Glomerular visceral epithelial cell (primary cell): ENCODE measurements around the gene F11R.
A peak's percentile ranks its signal among the peaks of the same experiment; 100 is the strongest.
"Not testable (repeated sequence)": the region's sequence is repeated elsewhere in the genome, so short reads cannot be mapped to it uniquely, and the experiment has no call there.

ENCODE experiments used
- DNase-seq: peaks from one replicate; pipeline ENCODE4 v3.0.0-alpha.2; 2016; ENCODE audit errors: extremely low spot score

F11R gene

GRCh38 chr1:161020509-161021164, at the start of gene F11R:
TSS of gene F11R (minus strand) at chr1:161021152. CDS start at chr1:161021073, 79 bp downstream.
- peak; percentile 61 for DNase-seq

GRCh38 chr1:161069731-161070270, 48.8 kb upstream of the F11R start, which contains the start of gene ARHGAP30:
TSS of gene ARHGAP30 (minus strand) at chr1:161069891. CDS start at chr1:161069624, 267 bp downstream.
- no peak for DNase-seq

GRCh38 chr1:161069241-161069640, 48.3 kb upstream of the F11R start:
- no peak for DNase-seq

- no peak for DNase-seq
Observed at GRCh38 chr1:161068306-161069234, 47.6 kb upstream of the F11R start.

GRCh38 chr1:161066694-161067093, 45.7 kb upstream of the F11R start:
- DNase-seq = no peak

- not testable (repeated sequence) for DNase-seq
Observed at GRCh38 chr1:161065681-161066080, 44.7 kb upstream of the F11R start.

GRCh38 chr1:161063936-161064335, 43.0 kb upstream of the F11R start:
- not testable (repeated sequence) for DNase-seq

- DNase-seq = no peak
Observed at GRCh38 chr1:161061419-161061818, 40.5 kb upstream of the F11R start.

GRCh38 chr1:161059293-161059692, 38.3 kb upstream of the F11R start:
- no peak for DNase-seq

- DNase-seq = no peak
Observed at GRCh38 chr1:161054805-161055204, 33.9 kb upstream of the F11R start.

GRCh38 chr1:161054232-161054631, 33.3 kb upstream of the F11R start:
- DNase-seq = no peak

- DNase-seq = no peak
Observed at GRCh38 chr1:161052899-161053298, 31.9 kb upstream of the F11R start.

GRCh38 chr1:161051219-161051618, 30.3 kb upstream of the F11R start:
- DNase-seq = no peak

- DNase-seq = no peak
Observed at GRCh38 chr1:161048949-161049722, 28.2 kb upstream of the F11R start.

- DNase-seq = no peak
Observed at GRCh38 chr1:161047436-161048420, 26.8 kb upstream of the F11R start.

- no peak for DNase-seq
Observed at GRCh38 chr1:161046605-161047228, 25.8 kb upstream of the F11R start.

- DNase-seq = peak; percentile 96
Observed at GRCh38 chr1:161045736-161046604, 25.0 kb upstream of the F11R start, which contains the start of gene USF1. TSS of gene USF1 (minus strand) at chr1:161045977. CDS start at chr1:161043275, 2,702 bp downstream.

- peak; percentile 76 for DNase-seq
Observed at GRCh38 chr1:161044908-161045735, 24.2 kb upstream of the F11R start.
